ENCODE data around the gene RYR1. TPM values are rescaled to one million over a fixed set of nuclear protein-coding genes. Genes with fewer than 3 reads are reported as not detected.
"Not testable (repeated sequence)": the region's sequence is repeated elsewhere in the genome, so short reads cannot be mapped to it uniquely, and the experiment has no call there.

Gene RYR1
- total RNA-seq, 1 donor from 2014 or later: 0.32 TPM

DNA sequence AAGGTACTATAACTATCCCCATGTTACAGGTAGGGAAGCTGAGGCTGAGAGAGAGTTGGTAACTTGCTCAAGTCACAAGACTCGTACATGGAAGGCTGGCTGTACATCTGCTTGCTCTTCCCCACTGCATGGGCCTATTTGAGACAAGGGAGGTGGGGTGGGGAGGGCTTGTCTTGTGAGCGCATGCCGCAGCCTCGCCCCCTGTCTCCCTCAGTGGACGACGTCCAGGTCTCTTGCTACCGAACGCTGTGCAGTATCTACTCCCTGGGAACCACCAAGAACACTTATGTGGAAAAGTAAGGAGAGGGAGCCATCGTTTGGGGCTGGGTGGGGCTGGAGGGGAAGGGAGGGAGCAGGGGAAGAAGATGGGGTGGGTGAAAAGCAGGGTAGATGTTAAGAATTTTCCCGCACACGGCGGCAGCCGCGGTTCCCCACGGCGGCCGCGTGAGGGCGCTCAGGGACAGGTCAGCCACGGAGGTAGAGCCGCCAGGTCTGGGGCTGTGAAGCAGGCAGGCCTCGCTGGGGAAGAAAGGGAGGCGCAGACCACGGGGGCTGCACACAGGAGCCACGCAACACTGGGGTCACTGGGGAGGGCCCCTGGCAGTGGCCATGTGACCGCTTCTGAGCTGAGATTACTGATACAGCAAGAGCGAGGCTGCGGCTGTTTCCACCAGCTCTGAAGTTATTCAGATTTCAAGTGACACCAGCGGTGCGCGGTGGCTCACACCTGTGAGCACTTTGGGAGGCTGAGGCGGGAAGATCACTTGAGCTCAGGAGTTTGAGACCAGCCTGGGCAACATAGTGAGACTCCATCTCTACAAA, 81.5 kb downstream of the RYR1 start:
- Mint-ChIP-seq H3K4me1 (ENCODE audit: low read depth) (peaks cover 3% of the 10 kb centered on the region), H3K9me3 (ENCODE audit: low read depth) (no peaks in the 10 kb centered on the region), H3K4me3 (ENCODE audit: unreplicated experiment) (no peak overlapping the region), H3K27ac (ENCODE audit: unreplicated experiment) (no peak overlapping the region), H3K27me3 (ENCODE audit: low read depth) (peaks cover 24% of the 10 kb centered on the region), H3K36me3 (ENCODE audit: low read depth) (no peaks in the 10 kb centered on the region)
- TF ChIP-seq, protein P1, sequence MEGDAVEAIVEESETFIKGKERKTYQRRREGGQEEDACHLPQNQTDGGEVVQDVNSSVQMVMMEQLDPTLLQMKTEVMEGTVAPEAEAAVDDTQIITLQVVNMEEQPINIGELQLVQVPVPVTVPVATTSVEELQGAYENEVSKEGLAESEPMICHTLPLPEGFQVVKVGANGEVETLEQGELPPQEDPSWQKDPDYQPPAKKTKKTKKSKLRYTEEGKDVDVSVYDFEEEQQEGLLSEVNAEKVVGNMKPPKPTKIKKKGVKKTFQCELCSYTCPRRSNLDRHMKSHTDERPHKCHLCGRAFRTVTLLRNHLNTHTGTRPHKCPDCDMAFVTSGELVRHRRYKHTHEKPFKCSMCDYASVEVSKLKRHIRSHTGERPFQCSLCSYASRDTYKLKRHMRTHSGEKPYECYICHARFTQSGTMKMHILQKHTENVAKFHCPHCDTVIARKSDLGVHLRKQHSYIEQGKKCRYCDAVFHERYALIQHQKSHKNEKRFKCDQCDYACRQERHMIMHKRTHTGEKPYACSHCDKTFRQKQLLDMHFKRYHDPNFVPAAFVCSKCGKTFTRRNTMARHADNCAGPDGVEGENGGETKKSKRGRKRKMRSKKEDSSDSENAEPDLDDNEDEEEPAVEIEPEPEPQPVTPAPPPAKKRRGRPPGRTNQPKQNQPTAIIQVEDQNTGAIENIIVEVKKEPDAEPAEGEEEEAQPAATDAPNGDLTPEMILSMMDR (IDR thresholded peaks at IDR 0.05): peak; percentile 90
- no peak for DNase-seq (ENCODE audit: low spot score)

DNA sequence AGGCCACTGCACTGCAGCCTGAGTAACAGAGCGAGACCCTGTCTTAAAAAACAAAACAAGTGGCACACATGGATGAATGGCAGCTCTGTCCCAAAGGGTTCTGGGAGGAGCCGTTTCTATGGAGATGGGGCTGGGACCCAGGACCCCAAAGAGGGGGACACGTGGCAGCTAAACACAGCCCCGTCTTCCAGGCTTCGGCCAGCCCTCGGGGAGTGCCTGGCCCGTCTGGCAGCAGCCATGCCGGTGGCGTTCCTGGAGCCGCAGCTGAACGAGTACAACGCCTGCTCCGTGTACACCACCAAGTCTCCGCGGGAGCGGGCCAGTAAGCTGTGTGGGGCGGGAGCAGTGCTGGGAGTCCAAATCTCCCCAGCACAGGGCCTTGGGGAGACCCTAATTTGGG, 82.4 kb downstream of the RYR1 start:
- Mint-ChIP-seq H3K27me3 (ENCODE audit: low read depth) (peaks cover 18% of the 10 kb centered on the region), H3K4me1 (ENCODE audit: low read depth) (peaks cover 3% of the 10 kb centered on the region), H3K4me3 (ENCODE audit: unreplicated experiment) (no peak overlapping the region), H3K9me3 (ENCODE audit: low read depth) (no peaks in the 10 kb centered on the region), H3K36me3 (ENCODE audit: low read depth) (no peaks in the 10 kb centered on the region), H3K27ac (ENCODE audit: unreplicated experiment) (no peak overlapping the region)
- no peak for DNase-seq (ENCODE audit: low spot score)
- TF ChIP-seq, protein P1 (IDR thresholded peaks at IDR 0.05): no peak

DNA sequence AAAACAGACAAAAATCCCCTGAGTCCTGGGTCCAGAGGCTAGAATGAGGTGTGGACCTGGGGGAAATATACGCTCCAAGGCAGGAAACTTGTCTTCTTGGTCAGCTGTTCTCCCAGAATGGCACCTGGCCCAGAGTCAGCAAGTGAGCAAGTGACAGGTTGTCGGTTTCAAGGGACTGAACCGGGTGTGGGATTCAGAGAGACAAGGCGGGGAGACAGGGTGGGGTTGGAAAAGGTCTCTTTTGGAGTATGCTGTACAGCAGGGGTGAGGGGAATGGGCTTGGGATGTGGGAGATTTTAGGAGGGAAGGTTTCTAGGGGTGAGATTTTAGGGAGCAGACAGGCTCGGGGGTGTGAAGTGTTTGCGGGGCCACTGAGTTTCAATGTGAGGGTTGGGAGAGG, 83.3 kb downstream of the RYR1 start:
- no peak overlapping the region for H3K4me3 Mint-ChIP-seq (ENCODE audit: unreplicated experiment)
- no peaks in the 10 kb centered on the region for H3K9me3 Mint-ChIP-seq (ENCODE audit: low read depth)
- H3K36me3 Mint-ChIP-seq (ENCODE audit: low read depth): no peaks in the 10 kb centered on the region
- TF ChIP-seq, protein P1 (IDR thresholded peaks at IDR 0.05): no peak
- peaks cover 3% of the 10 kb centered on the region for H3K4me1 Mint-ChIP-seq (ENCODE audit: low read depth)
- DNase-seq (ENCODE audit: low spot score): no peak
- no peak overlapping the region for H3K27ac Mint-ChIP-seq (ENCODE audit: unreplicated experiment)
- peaks cover 15% of the 10 kb centered on the region for H3K27me3 Mint-ChIP-seq (ENCODE audit: low read depth)

DNA sequence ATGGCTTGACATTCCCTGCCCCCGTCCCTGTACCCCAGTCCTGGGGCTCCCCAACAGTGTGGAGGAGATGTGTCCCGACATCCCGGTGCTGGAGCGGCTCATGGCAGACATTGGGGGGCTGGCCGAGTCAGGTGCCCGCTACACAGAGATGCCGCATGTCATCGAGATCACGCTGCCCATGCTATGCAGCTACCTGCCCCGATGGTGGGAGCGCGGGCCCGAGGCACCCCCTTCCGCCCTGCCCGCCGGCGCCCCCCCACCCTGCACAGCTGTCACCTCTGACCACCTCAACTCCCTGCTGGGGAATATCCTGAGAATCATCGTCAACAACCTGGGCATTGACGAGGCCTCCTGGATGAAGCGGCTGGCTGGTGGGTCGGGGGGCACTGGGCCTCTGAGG, 83.8 kb downstream of the RYR1 start:
- no peak overlapping the region for H3K27ac Mint-ChIP-seq (ENCODE audit: unreplicated experiment)

DNA sequence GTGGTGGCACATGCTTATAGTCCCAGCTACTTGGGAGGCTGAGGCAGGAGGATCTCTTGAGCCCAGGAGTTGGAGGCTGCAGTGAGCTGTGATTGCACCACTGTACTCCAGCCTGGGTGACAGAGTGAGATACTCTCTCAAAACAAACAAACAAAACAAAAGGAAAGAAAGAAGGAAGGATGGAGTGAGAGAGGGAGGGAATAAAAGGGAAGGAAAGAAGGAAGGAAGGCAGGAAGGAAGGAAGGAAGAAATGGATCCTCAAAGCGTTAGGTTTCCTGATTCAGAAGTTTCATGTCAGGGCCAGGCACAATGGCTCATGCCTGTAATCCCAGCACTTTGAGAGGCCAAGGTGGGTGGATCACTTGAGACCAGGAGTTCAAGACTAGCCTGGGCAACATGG, 84.5 kb downstream of the RYR1 start:
- not testable (repeated sequence) for H3K27ac Mint-ChIP-seq (ENCODE audit: unreplicated experiment); DNase-seq (ENCODE audit: low spot score); H3K4me1 Mint-ChIP-seq (ENCODE audit: low read depth); H3K4me3 Mint-ChIP-seq (ENCODE audit: unreplicated experiment); H3K36me3 Mint-ChIP-seq (ENCODE audit: low read depth); H3K9me3 Mint-ChIP-seq (ENCODE audit: low read depth)
- peaks cover 17% of the 10 kb centered on the region for H3K27me3 Mint-ChIP-seq (ENCODE audit: low read depth)

More for the DNA sequence above, 83.8 kb downstream of the RYR1 start:
- no peaks in the 10 kb centered on the region for H3K9me3 Mint-ChIP-seq (ENCODE audit: low read depth)
- TF ChIP-seq, protein P1 (IDR thresholded peaks at IDR 0.05): no peak
- H3K4me1 Mint-ChIP-seq (ENCODE audit: low read depth): peaks cover 3% of the 10 kb centered on the region
- peaks cover 16% of the 10 kb centered on the region for H3K27me3 Mint-ChIP-seq (ENCODE audit: low read depth)
- H3K36me3 Mint-ChIP-seq (ENCODE audit: low read depth): no peaks in the 10 kb centered on the region
- no peak for DNase-seq (ENCODE audit: low spot score)
- no peak overlapping the region for H3K4me3 Mint-ChIP-seq (ENCODE audit: unreplicated experiment)

DNA sequence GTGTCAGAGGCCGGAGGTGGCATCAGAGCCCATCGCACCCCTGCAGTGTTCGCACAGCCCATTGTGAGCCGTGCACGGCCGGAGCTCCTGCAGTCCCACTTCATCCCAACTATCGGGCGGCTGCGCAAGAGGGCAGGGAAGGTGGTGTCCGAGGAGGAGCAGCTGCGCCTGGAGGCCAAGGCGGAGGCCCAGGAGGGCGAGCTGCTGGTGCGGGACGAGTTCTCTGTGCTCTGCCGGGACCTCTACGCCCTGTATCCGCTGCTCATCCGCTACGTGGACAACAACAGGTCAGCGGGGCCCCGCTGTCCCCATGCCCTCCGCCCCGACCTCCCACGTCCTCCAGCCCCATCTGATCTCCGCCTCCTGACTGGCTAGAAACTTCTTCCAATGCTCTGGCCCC, 85.7 kb downstream of the RYR1 start:
- no peaks in the 10 kb centered on the region for H3K36me3 Mint-ChIP-seq (ENCODE audit: low read depth)
- H3K9me3 Mint-ChIP-seq (ENCODE audit: low read depth): no peaks in the 10 kb centered on the region
- peaks cover 11% of the 10 kb centered on the region for H3K27me3 Mint-ChIP-seq (ENCODE audit: low read depth)
- TF ChIP-seq, protein P1 (IDR thresholded peaks at IDR 0.05): no peak
- H3K4me3 Mint-ChIP-seq (ENCODE audit: unreplicated experiment): no peak overlapping the region
- H3K27ac Mint-ChIP-seq (ENCODE audit: unreplicated experiment): no peak overlapping the region
- DNase-seq (ENCODE audit: low spot score): no peak
- H3K4me1 Mint-ChIP-seq (ENCODE audit: low read depth): peaks cover 3% of the 10 kb centered on the region
